Activated T-helper 1 cell treated with anti-CD3 and anti-CD28 coated beads, Interleukin-12 subunit alpha, Interleukin-12 subunit beta, Interleukin-2, Interleukin-4 antibody, amounts not matched to agents 30 ng/mL and 10 ng/mL and 1 ng/mL, durations not matched to agents 14 hours and 24 hours and 36 hours (primary cell): Measurements from ENCODE around the gene PLA2G5. TPM values are rescaled to one million over a fixed set of nuclear protein-coding genes. Genes with fewer than 3 reads are reported as not detected.

ENCODE experiments used
- DNase-seq: peaks from one replicate; pipeline ENCODE4 v3.0.0; 2021; ENCODE audit warnings: low spot score
- H3K27ac Mint-ChIP-seq: one replicate; pipeline ENCODE4 v1.8.0; 2021; ENCODE audit warnings: mild to moderate bottlenecking, mixed read lengths
- H3K27me3 Mint-ChIP-seq: one replicate; pipeline ENCODE4 v1.8.0; 2022; ENCODE audit warnings: mild to moderate bottlenecking, moderate library complexity, mixed read lengths; ENCODE audit not compliant: insufficient read depth
- H3K36me3 Mint-ChIP-seq: one replicate; pipeline ENCODE4 v1.8.0; 2021; ENCODE audit warnings: low read depth, mixed read lengths
- H3K4me1 Mint-ChIP-seq: one replicate; pipeline ENCODE4 v1.8.0; 2021; ENCODE audit warnings: low read depth, mixed read lengths
- H3K4me3 Mint-ChIP-seq: one replicate; pipeline ENCODE4 v1.8.0; 2021; ENCODE audit warnings: mild to moderate bottlenecking, moderate library complexity, mixed read lengths
- H3K9me3 Mint-ChIP-seq: one replicate; pipeline ENCODE4 v1.8.0; 2021; ENCODE audit warnings: mixed read lengths
- intact Hi-C: fragments of 100-400 bp; cut with micrococcal nuclease; formaldehyde crosslinking; loops from one replicate; pipeline ENCODE4 v1.15.1; 2024
- total RNA-seq: library from RNA; stranded (reverse); gene quantifications from 2 replicates; pipeline ENCODE4 v1.2.3, GENCODE V29; 2022

PLA2G5 gene
- total RNA-seq, 1 donor from 2014 or later = not detected

GRCh38 chr1:20073256-20073655, 3.3 kb downstream of the PLA2G5 start:
- no peak for DNase-seq
- Mint-ChIP-seq H3K27me3 (peaks cover 14% of the 10 kb centered on the region), H3K36me3 (no peaks in the 10 kb centered on the region), H3K9me3 (no peaks in the 10 kb centered on the region), H3K27ac (no peak overlapping the region), H3K4me3 (no peak overlapping the region), H3K4me1 (no peaks in the 10 kb centered on the region)
- intact Hi-C loops = no loop called here

DNA sequence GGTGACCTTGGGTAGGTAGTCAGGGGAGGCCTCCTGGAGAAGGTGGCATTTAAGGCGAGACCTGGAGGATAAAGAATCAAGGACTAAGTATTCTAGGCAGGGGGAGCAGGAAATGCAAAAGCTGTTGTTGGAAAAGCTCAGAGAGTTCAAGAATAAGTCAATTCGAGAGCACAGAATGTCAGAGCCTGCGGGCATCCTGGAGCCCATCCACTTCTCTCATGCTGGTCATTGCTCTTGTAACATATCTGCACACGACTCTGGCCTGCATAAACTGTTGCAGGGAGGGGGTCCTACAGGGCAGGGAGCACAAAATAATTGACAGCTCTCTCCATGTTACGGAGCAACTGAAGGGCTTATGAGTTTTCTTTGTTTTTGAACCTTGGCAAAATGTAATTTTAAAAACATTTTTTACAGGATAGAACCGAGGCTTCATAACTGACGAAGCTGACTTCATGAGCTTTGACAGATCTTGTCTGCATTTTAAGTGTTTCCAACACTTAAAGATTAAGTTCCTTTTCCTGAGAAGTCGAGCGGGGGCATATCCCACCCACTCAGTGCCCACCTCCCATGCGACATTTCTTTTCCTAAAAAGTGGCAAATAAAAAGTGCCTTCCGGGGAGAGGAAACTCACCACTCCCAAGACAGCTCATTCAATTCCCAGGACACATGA, 4.2 kb downstream of the PLA2G5 start:
- H3K27me3 Mint-ChIP-seq = peaks cover 20% of the 10 kb centered on the region
- no peaks in the 10 kb centered on the region for H3K9me3 Mint-ChIP-seq
- no peak for DNase-seq
- no peaks in the 10 kb centered on the region for H3K36me3 Mint-ChIP-seq
- H3K4me3 Mint-ChIP-seq = no peak overlapping the region
- no peaks in the 10 kb centered on the region for H3K4me1 Mint-ChIP-seq
- H3K27ac Mint-ChIP-seq = no peak overlapping the region
- intact Hi-C loops = no loop called here

DNA sequence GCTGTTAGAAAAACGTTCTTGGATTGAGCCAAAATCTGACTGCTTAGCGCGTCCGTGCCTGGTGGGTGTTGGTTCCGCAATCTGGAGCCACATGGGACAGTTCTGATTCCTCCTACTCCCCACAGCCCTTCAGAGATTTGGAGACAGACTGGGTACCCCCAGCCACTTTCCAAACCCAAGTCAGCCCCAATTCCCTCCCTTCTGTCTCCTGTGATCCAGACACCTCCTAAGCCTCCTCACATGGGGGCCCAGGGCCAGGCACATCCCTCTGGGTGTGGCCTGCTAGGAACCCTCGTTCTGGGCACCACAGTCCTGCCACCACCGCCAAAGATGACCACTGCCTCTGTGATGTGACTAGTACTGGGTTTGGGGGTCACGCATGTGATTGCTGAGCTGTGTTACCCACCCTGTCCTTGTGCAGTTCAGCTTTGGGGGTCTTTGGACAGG, 4.8 kb downstream of the PLA2G5 start:
- H3K36me3 Mint-ChIP-seq = no peaks in the 10 kb centered on the region
- peaks cover 24% of the 10 kb centered on the region for H3K27me3 Mint-ChIP-seq
- H3K27ac Mint-ChIP-seq = no peak overlapping the region
- no peaks in the 10 kb centered on the region for H3K4me1 Mint-ChIP-seq
- DNase-seq = no peak
- no peaks in the 10 kb centered on the region for H3K9me3 Mint-ChIP-seq
- intact Hi-C loops = no loop called here
- H3K4me3 Mint-ChIP-seq = no peak overlapping the region

GRCh38 chr1:20075345-20075744, 5.4 kb downstream of the PLA2G5 start:
- intact Hi-C loops = no loop called here
- peaks cover 25% of the 10 kb centered on the region for H3K27me3 Mint-ChIP-seq

DNA sequence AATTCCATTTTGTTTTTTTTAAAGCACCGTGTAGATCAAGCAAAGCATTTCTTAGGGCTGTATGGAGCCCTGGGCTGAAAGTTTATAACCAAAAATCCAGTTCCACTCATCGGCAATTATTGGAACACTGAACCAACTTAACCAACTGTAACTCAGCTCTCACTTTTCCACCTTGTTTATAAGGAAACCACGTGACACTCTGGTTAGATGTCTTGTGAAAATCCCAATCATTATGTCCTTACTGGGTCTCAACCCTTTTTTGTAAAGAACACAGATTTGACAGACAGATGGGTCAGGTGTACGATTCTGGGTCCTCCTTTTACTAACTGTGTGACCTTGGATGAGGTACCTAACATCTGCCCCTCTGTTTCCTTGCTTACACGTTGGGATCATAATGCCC, 6.2 kb downstream of the PLA2G5 start:
- Mint-ChIP-seq H3K4me3 (no peak overlapping the region), H3K9me3 (no peaks in the 10 kb centered on the region), H3K27ac (no peak overlapping the region), H3K36me3 (no peaks in the 10 kb centered on the region), H3K27me3 (peaks cover 34% of the 10 kb centered on the region), H3K4me1 (peaks cover 5% of the 10 kb centered on the region)
- intact Hi-C loops = no loop called here
- DNase-seq = no peak

More at GRCh38 chr1:20075345-20075744, 5.4 kb downstream of the PLA2G5 start:
- H3K4me1 Mint-ChIP-seq = no peaks in the 10 kb centered on the region
- no peak overlapping the region for H3K4me3 Mint-ChIP-seq
- no peak for DNase-seq
- H3K36me3 Mint-ChIP-seq = no peaks in the 10 kb centered on the region
- no peaks in the 10 kb centered on the region for H3K9me3 Mint-ChIP-seq
- no peak overlapping the region for H3K27ac Mint-ChIP-seq

GRCh38 chr1:20076710-20077461, 6.9 kb downstream of the PLA2G5 start:
- H3K4me3 Mint-ChIP-seq = no peak overlapping the region
- intact Hi-C loops = no loop called here
- peaks cover 35% of the 10 kb centered on the region for H3K27me3 Mint-ChIP-seq
- no peaks in the 10 kb centered on the region for H3K36me3 Mint-ChIP-seq
- H3K4me1 Mint-ChIP-seq = peaks cover 7% of the 10 kb centered on the region
- no peak overlapping the region for H3K27ac Mint-ChIP-seq
- DNase-seq = no peak
- H3K9me3 Mint-ChIP-seq = no peaks in the 10 kb centered on the region

DNA sequence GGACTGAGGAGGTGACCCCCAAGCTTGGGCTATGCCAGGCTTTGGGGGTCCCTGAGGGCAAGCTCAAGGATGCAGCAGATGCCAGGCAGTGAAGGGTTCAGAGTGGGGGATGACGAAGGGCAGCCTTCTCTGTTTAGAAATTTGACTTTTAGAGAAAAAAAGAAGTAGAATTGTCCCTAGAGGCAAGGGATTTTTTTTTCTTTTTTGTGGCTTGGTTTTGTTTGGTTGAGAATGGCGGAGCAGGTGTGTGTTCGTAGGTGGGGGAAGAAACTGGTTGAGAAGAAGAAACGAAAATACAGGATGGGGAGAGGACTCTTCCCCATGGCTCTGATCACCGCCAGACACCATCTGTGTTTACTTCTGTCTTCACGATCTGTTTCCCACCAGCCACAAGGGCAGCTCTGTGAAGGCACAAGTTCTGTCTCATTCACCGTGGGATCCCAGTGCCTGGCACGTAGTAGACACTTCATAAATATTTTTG, 8.2 kb downstream of the PLA2G5 start:
- H3K27me3 Mint-ChIP-seq = peaks cover 35% of the 10 kb centered on the region

DNA sequence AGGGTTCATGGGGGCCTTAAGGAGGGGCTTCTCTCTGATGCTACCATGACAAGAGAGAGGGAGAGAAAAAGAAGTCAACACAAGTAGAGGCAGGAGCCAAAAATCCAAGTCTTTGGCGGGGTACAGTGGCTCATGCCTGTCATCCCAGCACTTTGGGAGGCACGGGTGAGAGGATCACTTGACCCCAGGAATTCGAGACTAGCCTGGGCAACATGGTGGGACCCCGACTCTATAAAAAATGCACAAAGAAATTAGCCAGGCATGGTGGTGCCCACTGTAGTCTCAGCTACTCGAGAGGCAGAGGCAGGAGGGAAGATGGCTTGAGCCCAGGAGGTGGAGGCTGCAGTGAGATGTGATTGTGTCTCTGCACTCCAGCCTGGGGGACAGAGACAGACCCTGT, 8.7 kb downstream of the PLA2G5 start:
- Mint-ChIP-seq H3K27me3 (peaks cover 33% of the 10 kb centered on the region), H3K9me3 (no peaks in the 10 kb centered on the region), H3K4me3 (no peak overlapping the region), H3K36me3 (no peaks in the 10 kb centered on the region), H3K4me1 (peaks cover 7% of the 10 kb centered on the region), H3K27ac (no peak overlapping the region)
- intact Hi-C loops = no loop called here
- no peak for DNase-seq

More for the DNA sequence above, 8.2 kb downstream of the PLA2G5 start:
- intact Hi-C loops = no loop called here
- Mint-ChIP-seq H3K27ac (no peak overlapping the region), H3K4me3 (no peak overlapping the region), H3K4me1 (peaks cover 7% of the 10 kb centered on the region), H3K9me3 (no peaks in the 10 kb centered on the region), H3K36me3 (no peaks in the 10 kb centered on the region)
- DNase-seq = no peak

- no peak overlapping the region for H3K27ac Mint-ChIP-seq
- no peaks in the 10 kb centered on the region for H3K36me3 Mint-ChIP-seq
- H3K9me3 Mint-ChIP-seq = no peaks in the 10 kb centered on the region
- intact Hi-C loops = no loop called here
- no peak for DNase-seq
- no peak overlapping the region for H3K4me3 Mint-ChIP-seq
- H3K4me1 Mint-ChIP-seq = peaks cover 7% of the 10 kb centered on the region
- H3K27me3 Mint-ChIP-seq = peaks cover 33% of the 10 kb centered on the region
These were observed 9.8 kb downstream of the PLA2G5 start for GRCh38 chr1:20079661-20080305.

DNA sequence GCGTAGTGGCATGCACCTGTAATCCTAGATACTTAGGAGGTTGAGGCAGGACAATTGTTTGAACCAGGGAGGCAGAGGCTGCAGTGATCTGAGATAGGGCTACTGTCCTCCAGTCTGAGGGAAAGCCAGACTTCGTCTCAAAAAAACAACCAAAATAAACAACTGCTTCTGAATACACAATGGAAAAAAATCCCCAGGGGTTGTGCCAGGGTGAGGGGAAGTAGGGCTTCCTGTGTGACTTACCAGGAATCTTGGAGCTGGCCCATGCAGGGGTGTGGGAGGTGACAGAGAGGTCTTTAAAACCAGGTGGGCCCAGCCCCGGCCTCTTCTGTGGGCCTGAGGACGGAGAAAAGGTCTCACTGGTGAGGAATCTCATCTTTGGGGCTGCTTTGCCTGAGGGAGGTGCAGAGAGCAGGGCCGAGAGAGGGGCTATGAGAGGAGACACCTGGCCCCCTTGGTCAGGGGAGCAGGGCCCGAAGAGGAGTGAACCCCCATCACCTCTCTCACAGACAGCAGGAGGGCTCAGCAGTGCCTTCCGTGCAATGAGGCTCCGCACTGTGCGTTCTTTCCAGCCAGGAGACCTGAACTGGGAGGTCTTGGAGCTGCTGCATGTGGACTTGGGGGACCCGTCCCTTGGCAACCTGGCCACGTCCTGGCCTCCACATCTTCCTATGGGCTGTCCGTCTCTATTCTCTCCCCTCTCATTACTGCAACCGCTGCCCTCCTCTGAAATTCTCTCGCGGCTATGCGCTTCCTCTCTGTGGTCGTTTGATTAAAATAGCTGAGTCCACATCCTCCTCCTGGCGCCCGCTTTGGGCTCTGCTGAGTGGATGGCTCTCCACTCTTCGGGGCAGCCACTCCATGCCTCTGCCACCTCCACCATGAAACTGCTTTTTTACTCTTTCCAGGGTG, 10.7 kb downstream of the PLA2G5 start:
- Mint-ChIP-seq H3K36me3 (no peaks in the 10 kb centered on the region), H3K4me3 (no peak overlapping the region), H3K27ac (no peak overlapping the region), H3K27me3 (peaks cover 33% of the 10 kb centered on the region), H3K9me3 (no peaks in the 10 kb centered on the region), H3K4me1 (peaks cover 7% of the 10 kb centered on the region)
- intact Hi-C loops = no loop called here
- DNase-seq = no peak

DNA sequence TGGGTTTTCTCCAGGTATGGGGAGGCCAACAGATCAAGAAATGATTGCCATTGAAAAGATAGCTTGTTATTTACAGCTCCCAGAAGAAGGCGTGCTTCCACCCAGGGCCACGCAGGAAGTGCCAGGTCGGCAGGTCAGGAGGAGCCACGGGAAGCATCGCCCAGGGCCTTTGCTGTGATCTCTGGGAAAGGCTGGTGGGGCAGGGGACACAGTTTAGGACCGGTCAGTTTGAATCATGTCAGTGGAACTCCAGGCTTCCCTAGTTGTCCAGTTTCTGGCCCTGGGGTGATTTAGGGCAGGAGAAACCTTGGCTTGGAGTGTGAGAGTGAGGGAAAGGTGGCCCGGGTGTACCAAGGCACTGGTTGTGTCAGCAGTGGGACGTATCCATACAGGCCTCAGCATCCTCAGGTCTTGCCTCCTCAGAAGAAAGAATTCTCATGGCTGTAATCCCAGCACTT, 11.4 kb downstream of the PLA2G5 start:
- Mint-ChIP-seq H3K27ac (no peak overlapping the region), H3K4me3 (no peak overlapping the region), H3K9me3 (no peaks in the 10 kb centered on the region), H3K27me3 (peaks cover 33% of the 10 kb centered on the region), H3K4me1 (peaks cover 7% of the 10 kb centered on the region), H3K36me3 (no peaks in the 10 kb centered on the region)
- intact Hi-C loops = no loop called here
- no peak for DNase-seq

- intact Hi-C loops = no loop called here
- no peak overlapping the region for H3K4me3 Mint-ChIP-seq
These were observed 12.8 kb downstream of the PLA2G5 start for GRCh38 chr1:20082772-20083171.

More at GRCh38 chr1:20082772-20083171, 12.8 kb downstream of the PLA2G5 start:
- H3K4me1 Mint-ChIP-seq = peaks cover 7% of the 10 kb centered on the region
- no peak overlapping the region for H3K27ac Mint-ChIP-seq
- H3K36me3 Mint-ChIP-seq = no peaks in the 10 kb centered on the region
- peaks cover 26% of the 10 kb centered on the region for H3K27me3 Mint-ChIP-seq
- no peaks in the 10 kb centered on the region for H3K9me3 Mint-ChIP-seq
- no peak for DNase-seq
